DMS 273 treated with DMSO at 0.1 percent for 48 hours (cell line): ENCODE measurements around the gene GALNT10.
A peak's percentile ranks its signal among the peaks of the same experiment; 100 is the strongest.
"Not testable (repeated sequence)": the region's sequence is repeated elsewhere in the genome, so short reads cannot be mapped to it uniquely, and the experiment has no call there.

ENCODE experiments used
- DNase-seq: peaks from one replicate; lab custom pipeline; 2025; lab: John Stamatoyannopoulos, UW

GALNT10 gene, protein sequence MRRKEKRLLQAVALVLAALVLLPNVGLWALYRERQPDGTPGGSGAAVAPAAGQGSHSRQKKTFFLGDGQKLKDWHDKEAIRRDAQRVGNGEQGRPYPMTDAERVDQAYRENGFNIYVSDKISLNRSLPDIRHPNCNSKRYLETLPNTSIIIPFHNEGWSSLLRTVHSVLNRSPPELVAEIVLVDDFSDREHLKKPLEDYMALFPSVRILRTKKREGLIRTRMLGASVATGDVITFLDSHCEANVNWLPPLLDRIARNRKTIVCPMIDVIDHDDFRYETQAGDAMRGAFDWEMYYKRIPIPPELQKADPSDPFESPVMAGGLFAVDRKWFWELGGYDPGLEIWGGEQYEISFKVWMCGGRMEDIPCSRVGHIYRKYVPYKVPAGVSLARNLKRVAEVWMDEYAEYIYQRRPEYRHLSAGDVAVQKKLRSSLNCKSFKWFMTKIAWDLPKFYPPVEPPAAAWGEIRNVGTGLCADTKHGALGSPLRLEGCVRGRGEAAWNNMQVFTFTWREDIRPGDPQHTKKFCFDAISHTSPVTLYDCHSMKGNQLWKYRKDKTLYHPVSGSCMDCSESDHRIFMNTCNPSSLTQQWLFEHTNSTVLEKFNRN

DNA sequence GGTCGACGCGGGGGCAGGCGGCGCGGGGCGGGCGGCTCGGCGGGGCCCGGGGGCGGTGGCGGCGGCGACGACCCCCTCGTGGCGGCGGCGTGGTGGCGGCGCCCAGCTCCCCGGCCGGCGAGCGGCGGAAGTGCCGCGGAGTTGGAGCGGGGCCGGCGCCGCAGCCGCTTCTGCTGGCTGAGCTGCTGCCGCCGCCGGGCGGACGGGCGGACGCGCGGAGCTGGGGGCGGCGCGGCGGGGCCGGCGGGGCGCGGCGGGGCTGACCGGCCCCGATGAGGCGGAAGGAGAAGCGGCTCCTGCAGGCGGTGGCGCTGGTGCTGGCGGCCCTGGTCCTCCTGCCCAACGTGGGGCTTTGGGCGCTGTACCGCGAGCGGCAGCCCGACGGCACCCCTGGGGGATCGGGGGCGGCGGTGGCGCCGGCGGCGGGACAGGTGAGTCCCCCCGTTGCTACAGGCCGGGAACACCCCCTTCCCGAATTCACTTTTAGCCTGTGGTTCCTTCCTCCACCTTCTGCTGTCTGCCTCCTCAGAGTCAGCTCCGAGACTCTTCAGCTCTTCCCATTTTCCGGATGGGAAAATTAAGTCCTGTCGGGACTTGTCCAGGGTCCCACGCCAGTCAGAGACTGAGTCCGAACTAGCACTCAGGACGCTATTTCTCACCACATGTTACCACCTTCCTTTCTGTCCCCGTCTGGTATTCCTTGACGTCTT, at the start of gene GALNT10:
TSS of gene GALNT10 (plus strand) at position 139 of the 710 bp plus-strand sequence. CDS start at position 273, 134 bp downstream.
- no peak for DNase-seq

- no peak for DNase-seq
These were observed 48.8 kb upstream of the GALNT10 start for GRCh38 chr5:154141745-154142221.

GRCh38 chr5:154143211-154143641, 47.3 kb upstream of the GALNT10 start:
- DNase-seq = no peak

DNA sequence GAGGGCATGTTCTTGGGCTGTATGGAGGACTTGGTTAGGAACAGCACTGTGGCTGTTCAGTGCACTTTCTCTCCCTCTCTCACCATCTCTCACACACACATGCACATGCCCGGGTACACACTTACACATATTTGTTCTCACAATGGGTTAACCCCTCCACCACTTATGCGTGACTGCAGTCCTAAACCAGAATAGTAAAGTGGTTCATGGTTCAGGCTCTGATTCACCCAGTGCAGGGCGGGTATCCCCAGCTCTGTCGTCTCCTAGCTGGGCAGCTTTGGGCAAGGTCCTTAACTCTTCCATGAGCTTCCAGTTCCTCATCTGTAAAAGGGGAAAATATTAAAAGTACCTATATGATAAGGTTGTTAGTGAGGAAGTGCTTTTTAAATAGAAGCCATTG, 45.3 kb upstream of the GALNT10 start:
- DNase-seq = no peak

GRCh38 chr5:154146409-154146808, 44.1 kb upstream of the GALNT10 start:
- no peak for DNase-seq

DNA sequence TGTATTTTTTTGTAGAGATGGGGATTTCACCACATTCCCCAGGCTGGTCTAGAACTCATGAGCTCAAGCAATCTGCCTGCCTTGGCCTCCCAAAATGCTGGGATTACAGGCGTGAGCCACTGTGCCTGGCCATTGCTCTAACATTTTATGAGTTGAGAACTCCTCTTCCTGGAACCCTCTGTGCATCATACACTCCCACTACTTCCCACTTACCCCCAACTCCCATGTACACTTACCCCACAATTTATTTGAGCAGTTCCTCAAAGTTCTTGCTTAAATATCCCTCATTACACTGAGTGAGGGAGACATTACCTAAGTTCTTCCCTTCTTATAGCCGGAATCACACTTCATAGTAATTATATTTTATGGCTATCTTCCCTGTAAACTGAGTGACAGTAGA, 42.9 kb upstream of the GALNT10 start:
- DNase-seq = no peak

DNA sequence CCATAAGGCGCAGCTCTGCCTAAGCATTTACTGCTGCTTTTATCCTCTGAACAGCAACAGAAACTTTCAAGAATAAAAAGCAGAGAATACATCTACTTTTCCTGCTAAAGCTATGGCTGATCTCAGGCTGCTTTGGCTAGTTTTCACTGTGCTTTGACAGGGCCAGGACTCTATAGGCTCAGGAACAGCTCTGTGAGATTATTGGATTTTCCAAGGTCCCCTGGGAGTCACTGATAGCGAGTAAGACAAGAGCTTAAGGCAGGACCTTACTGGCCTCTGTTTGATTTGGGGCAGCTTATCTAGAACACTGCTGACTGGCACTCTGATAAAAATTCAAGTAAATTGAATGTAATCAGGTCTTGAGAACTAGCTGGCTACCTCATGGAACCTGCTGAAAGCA, 40.1 kb upstream of the GALNT10 start:
- DNase-seq = not testable (repeated sequence)

DNA sequence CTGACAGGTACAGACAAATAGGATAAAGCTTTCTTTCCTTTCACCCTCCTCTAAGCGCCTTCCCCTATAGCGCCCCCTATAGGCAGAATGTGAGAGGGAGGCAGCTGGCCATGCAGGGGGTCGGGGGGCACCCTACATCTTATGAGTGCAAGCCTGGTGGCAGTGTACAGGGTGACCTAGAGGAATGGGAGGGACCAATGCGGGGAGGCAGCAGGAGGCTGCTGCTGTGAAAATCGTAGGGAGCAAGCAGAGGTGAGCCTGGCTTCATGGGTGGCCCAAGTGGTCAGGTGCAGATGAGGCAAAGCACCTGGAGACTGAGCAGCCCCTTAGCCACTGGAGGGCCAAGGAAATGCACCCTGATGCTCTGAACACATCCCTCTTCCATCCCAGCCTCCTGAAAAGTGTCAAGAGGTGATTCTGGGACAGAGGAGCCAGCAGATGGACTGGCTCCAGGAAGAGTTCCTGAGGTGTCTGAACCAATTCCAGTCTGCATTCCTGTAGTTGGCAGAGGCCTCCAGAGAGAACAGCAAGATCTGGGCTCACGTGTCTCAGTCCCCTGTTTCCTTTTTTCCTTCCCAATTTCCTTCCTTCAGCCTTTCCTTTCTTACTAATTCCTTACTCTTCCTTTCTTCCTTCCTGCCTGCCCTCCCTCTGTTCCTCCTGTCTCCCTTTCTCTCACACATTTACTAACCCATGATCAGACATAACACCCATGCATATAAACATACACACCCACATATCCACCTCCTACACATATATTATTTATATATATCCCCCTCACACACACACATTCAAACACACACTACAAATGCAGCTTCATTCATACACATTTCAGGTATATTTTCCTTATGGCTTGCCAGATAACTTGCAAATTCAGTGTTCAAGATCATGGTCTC, 32.8 kb upstream of the GALNT10 start:
- no peak for DNase-seq

- DNase-seq = no peak
These were observed 32.2 kb upstream of the GALNT10 start for GRCh38 chr5:154158379-154158737.

DNA sequence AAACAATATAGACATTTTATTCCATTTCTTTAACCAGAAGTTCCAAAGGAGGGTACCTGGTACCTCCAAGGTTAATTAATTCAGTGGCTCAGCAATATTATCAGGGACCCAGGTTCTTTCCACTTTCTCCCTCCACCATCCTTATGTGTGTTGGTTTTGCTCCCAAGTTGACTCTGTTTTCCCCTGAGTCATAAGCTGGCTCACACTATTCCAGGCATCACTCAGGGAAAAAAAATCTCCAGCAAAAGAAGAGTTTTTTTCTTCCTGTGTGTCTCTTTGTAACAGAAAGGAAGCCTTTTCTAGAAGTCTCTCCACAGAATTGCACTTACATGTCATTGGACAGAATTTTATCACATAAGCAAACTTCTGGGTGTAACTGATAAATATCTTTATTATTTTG, 31.2 kb upstream of the GALNT10 start:
- no peak for DNase-seq

GRCh38 chr5:154162539-154163151, 27.9 kb upstream of the GALNT10 start:
- DNase-seq = peak; percentile 31

DNA sequence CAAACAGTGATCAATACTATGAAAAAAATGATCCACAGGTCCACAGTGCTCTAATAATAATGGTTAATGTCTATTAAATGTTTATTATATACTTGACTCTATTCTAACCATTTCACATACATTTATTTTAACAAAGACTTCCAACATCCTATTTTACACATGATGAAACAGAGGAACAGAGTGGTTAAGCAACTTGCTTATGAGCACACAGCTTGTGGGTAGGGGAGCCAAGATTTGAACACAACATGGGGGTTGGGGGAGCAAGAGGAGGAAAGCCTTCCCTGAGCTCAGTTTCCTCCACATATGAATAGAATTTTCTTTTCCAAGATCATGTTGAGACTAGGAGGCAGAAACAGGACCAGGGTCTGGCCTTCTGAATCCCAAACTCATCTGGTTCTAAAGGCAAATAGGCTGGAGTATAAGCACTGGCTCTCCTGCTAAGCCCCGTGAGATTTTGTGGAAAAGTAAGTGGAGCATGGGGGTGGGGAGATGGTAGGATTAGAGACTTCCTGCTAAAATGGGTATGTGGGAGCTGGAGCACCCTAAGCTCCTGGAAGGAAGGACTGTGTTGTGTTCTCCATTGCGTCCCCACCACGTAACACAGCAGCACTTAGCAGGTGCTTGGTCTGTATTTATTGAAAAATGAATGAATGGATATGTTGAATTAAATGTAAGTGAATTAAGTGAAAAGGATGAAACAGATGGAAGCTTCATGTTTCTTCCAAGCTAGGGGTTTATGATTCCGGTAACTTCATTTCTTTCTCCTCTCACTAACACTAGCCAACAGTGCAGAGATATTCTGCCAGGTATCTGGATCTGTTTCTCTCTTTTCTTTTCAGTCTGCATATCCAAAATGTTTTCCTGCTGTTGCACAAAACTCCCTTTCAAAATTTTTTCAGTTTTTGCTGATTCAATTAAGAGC, 26.9 kb upstream of the GALNT10 start:
- DNase-seq = no peak

DNA sequence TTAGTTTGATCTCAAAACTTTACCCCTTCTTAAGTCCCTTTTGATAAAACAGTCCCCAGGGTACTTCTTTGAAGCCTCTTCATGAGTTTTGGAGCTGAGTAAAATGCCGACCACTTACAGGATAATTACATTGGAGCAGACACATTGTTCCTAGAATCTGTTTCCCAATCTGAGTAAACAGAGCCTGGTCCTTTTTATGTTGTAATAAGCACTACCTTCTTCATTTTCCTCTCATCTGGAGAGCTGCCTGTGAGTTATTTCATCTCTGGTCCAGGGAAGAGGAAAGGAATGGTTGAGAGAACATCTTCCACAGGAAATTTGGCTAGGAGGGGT, 26.3 kb upstream of the GALNT10 start:
- DNase-seq = no peak

DNA sequence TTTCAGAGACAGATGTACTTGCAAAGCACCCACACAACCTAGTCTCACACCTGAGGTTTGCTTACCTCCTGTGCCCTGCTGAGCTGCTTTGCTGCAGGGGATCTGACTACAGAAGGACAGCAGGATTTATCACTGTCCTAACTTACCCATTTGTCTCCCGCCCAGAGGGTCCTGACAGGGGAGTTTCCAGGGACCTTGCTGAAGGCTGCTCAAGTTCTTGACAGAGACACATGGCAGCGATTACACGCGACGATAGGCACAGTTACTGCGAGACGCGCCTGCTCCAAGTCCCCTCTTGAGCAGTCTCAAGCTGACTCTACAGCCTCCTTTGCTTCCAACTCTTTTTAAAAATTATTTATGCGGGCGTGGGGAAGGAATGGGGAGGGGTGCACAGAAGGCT, 24.6 kb upstream of the GALNT10 start:
- no peak for DNase-seq

DNA sequence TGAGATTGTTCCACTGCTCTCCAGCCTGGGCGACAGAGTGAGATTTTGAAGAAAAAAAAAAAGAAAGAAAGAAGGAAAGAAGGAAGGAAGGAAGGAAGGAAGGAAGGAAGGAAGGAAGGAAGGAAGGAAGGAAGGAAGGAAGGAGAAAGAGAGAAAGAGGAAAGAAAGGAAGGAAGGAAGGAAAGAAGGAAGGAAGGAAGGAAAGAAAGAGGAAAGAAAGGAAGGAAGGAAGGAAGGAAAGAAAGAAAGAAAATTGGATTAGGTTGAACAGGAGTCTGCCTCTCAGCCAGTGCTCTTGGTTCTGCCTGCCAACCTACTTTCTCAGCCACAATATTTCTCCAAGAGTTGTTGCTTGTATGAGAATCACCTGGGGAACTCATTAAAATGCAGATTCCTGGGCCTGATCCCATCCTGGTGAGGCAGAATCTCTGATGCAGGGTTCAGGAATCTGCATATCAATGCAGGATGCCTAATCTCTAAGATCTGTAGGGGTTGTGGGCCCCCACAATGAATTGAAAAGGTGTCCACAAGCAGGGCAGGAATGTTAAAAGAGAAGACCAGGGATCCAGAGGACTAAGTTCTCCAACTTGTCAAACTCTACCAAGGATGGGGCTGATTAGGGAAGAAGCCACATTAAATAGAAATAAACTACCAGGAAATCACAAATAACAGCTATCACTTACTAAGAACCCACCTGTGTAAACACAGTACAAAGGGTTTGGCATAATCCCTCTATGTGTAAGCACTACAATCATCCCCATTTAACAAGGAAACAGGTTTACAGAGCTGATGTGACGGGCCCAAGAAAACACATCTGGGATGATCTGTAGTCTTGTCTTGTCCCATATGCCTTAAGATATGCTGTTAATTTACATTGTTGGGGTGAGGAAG, 23.4 kb upstream of the GALNT10 start:
- DNase-seq = no peak

GRCh38 chr5:154168395-154168794, 22.1 kb upstream of the GALNT10 start:
- DNase-seq = no peak

GRCh38 chr5:154172785-154173184, 17.7 kb upstream of the GALNT10 start:
- no peak for DNase-seq

DNA sequence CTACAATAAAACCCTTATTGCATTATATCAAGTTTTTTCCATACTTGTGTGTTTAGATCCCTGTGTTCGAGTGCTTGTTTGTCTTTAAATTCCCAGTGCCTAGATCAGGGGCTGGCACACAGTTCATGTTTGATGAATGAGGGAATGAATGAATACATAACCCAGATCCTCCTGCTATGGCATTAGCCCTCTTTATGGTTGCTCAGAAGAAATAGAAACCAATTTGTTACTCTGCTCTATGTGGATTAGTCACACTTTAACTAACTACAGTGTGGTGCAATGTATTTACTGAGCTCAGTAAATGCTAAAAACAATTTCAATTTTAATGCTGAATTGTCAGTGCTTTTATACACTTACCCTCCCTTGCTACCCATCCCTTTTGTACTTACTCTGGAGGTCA, 16.4 kb upstream of the GALNT10 start:
- no peak for DNase-seq

- no peak for DNase-seq
These were observed 14.4 kb upstream of the GALNT10 start for GRCh38 chr5:154176181-154176580.
